ENCODE results near the gene TM9SF2.
"Not testable (repeated sequence)": the region's sequence is repeated elsewhere in the genome, so short reads cannot be mapped to it uniquely, and the experiment has no call there.

TM9SF2 gene

DNA sequence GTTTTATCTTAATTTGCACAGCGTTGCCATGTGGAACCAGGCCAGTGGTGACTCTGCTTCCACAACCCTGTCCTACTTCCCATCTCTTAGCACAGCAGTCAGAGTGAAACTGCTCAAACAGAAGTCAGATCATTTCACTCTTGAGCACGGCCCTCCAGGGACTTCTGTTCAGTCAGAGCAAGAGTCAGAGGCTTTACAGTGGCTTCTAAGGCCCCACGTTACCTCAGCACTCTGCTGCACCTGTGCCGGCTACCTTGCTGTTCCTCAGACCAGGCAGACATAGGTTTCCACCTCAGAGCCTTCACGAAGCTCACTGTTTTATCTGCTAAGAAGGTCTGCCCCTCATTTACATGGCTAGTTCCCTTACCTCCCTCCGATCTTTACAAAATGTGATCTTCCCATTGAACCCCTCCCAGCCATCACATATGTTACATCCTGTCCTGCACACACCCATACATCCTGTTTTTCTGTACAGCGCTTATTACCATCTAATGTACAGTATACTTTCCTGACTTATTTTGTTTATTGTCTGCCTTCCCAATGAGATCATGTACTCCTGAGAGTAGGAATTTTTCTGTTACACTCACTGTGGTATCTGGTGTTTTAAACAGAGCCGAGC is 41.6 kb downstream of the TM9SF2 start:
- peak; percentile 55 for DNase-seq

DNA sequence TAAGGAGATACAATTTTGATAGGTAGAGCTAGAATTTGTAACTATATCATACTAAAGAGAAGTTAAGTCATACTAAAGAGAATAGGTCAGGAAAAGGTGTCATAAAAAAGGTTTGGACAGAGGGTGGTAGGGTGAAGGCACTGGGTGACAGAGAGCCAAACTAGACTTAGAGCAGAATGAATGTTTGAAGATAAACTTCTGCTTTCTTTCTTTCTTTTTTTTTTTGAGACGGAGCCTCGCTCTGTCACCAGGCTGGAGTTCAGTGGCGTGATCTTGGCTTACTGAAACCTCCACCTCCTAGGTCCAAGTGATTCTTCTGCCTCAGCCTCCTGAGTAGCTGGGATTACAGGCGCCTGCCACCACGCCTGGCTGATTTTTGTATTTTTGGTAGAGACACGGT is 44.1 kb downstream of the TM9SF2 start:
- DNase-seq, result no peak

DNA sequence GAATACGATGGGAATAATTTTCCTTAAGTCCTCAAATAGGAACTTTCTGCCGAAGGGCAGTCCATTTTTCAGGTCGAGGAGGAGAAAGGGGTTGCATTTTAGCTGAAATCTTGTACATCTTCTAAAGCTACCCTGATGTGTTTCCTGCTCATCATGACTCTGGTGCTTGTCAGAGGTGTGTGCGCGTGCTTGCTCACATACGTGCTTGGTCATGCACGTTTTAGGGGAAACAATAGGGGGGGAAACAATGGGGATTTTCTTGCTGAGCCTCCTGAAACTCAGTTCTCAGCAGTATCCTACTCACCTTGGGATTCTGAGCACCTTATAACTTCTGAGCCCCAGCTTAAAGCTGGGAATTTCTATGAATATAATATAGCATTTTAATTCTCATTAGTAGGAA is 44.7 kb downstream of the TM9SF2 start:
- no peak for DNase-seq

DNA sequence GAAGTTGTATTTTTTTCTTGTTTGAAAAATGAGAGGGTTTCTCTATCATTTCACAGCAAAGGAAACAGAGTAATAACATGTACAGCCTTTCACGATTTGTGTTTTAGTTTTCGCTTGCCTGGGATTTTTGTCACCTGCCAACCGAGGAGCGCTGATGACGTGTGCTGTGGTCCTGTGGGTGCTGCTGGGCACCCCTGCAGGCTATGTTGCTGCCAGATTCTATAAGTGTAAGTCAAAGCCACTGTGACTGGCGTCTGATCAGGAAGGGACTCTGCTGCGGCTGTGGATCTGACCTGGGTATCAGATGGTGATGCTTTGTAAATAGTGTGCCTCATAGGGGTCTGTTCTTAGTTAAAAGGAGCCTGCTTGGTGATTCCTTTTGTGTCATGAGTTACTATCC is 45.6 kb downstream of the TM9SF2 start:
- DNase-seq, result no peak

DNA sequence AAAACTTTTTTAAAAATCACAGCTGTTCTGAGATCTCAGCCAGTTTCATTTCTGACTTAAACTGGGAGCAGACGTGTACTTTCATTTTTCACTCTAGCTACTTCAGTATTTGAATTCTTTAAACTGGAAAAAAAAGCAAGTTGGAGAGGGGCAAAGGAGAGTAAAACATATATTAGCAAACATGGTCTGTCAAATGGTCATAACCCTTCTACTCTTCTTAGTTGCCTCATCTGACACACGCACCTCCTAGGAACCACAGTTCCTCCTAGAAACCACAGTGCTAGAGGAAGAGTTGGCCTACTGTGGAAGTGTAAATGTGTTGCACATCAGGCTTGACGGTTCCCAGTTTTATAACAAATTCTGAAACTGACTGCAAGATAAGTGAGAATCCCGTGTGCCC is 47.2 kb downstream of the TM9SF2 start:
- DNase-seq, result no peak

DNA sequence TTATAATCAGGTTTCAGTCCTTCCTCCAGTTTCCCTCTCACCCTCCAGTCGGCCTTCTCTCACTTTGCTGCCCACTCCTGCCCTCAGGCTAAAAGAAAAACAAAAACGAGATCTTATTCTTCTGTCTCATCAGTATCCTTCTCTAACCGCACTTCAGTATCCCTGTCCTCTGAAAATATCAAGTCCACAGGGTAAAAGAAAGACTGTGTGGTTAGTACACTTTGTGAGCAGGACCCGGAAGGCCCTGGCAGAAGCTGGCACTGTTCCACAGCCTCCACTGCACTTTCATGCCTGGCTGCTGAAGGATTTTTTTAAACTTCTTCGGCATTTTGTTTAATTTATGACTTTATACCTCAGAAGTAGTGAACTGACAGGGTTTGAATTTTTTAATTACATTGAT is 51.8 kb downstream of the TM9SF2 start:
- DNase-seq, result no peak

DNA sequence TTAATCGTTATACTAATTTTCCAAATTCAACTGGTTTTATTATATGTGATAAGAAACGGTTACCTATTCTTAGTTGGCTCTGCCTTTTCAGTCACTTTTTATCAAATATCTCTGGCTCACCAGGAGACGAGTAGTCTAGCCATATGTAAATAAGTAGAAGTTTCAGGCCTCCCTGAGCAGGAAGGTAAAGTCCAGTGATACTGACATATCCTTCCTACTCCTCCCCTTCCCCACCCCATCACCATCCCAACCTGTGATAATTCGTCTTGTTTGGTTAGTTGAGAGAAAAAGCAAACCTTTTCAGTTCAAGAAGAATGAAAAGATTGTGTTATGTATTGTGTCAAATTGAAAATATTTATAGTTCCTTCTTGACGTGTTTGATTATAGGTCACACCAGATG is 53.9 kb downstream of the TM9SF2 start:
- DNase-seq, result no peak

DNA sequence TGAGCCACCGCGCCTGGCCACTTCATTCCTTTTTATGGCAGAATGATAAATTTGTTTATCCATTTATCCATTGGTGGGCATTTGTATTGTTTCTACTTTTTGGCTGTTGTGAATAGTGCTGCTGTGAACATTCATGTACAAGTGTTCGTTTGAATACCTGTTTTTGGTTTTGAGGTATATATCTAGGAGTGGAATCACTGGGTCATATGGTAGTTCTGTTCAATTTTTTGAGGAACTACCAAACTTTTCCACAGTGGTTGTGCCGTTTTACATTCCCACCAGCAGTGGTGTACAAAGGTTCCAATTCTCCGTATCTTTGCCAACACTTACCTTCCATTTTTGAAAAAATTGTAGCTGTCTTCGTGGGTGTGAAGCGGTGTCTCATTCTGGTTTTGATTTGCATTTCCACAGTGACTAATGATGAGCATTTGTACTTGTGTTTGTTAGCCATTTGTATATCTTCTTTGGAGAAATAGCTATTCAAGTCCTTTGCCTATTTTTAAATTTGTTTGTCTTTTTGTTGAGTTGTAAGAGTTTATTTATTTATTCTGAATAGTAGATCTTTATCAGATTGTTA is 55.7 kb downstream of the TM9SF2 start:
- no peak for DNase-seq

DNA sequence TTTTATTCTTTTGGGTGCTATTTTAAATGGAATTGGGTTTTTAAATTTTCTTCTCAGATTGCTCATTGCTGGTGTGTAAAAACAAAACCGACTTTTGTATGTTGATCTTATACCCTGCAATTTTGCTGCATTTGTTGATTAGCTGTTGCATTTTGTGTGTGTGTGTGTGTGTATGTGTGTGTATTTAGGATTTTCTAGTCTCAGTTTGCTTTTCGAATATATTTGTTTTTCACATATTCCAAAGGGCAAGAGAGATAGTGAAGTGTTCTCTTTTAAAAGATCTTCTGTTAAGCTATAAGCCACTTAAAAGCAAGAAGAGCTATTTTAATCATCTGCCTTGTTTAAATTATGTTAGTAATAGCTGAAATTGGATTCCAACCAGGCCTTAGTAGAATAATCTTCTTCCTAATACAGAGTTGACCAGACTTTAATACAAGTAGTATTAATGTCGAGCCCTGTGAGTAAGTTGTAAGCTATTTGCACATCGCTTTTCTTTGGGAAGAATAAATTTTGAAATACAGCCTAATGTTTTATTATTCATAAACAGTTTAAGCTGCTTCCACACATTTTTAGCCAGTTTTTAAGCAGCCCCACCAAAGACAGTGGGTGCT is 57.4 kb downstream of the TM9SF2 start:
- no peak for DNase-seq

DNA sequence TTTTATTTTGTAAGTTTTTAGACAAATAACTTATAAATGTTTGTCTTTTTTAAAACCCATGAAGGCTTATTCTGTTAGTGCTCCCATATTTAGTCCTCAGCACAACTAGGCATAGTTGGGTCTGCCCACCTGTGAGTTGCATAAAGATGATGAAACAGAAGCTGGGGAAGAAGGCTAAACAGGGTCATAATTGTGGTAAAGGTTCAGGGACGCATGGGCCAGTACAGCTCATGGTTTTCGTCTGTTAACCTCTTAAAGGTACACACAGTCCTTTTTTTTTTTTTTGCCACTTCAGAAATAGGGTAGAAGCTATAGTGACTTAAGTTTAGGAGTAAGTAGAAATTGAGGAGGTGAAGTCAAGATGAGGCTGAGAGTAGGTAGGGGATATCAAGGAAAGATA is 58.3 kb downstream of the TM9SF2 start:
- no peak for DNase-seq

DNA sequence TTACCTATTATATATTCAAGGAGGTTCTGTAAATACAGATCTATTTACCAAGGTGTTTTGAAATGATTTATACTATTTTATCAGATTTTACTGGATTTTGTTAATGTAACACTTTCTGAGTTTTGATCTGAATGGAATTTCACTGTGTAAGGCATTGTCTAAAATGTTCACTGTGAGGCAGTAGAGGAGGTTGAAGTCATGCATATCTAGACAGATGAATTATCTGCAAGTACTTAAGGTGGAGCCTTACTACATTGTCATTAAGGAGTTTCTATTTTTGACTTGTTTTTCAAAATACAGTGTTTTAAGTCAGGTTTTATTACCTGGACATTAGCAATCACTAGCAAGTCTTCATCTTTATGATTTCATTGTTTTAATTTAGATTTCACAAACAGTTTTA is 62.1 kb downstream of the TM9SF2 start:
- DNase-seq, result no peak

DNA sequence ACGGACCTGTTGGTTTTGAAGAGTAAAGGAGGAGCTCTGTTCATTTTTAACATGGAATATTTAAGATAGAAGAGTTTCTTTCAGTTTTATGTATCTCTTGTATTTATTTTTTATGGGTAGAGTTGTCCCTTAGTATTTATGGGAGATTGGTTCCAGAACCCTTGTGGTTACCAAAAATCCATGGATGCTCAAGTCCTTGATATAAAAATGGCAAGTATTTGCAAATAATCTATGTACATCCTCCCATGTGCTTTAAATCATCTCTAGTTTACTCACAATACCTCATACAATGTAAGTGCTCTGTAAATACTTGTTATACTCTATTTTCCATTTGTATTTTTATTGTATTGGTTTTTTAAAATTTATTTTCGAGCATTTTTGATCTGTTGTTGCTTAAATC is 63.1 kb downstream of the TM9SF2 start:
- DNase-seq, result no peak

DNA sequence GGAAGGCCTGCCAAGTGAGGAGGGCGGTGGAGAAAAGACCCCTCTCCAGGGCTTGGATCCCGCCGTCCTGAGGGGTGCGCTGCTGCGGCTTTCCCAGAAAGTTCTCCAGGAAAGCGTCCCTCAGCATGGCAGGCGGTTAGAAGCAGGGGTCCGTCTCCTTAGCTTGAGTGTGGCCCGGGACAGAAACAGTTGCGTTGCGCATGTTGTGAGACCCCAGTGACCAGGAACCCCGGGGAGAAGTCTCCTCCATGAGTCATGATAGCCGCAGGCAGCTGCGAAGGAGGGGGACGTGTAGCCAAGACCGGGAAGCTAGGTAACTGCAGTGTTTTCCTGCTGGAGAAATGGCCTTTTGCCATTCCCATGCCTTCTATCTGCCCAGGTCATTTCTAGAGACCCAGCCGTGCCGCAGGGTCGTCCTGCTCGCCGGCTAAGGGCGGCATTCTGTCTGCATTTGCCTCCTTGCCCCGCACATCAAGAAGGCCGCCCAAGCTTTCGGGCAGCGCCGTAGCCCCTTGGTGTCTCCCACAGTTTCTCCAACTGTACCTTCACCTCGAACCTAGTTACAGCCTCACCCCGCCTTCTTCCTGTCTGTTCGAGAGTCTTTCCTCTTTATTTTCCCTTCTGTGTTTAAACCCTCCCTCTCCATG is 64.3 kb downstream of the TM9SF2 start:
- DNase-seq, result no peak

DNA sequence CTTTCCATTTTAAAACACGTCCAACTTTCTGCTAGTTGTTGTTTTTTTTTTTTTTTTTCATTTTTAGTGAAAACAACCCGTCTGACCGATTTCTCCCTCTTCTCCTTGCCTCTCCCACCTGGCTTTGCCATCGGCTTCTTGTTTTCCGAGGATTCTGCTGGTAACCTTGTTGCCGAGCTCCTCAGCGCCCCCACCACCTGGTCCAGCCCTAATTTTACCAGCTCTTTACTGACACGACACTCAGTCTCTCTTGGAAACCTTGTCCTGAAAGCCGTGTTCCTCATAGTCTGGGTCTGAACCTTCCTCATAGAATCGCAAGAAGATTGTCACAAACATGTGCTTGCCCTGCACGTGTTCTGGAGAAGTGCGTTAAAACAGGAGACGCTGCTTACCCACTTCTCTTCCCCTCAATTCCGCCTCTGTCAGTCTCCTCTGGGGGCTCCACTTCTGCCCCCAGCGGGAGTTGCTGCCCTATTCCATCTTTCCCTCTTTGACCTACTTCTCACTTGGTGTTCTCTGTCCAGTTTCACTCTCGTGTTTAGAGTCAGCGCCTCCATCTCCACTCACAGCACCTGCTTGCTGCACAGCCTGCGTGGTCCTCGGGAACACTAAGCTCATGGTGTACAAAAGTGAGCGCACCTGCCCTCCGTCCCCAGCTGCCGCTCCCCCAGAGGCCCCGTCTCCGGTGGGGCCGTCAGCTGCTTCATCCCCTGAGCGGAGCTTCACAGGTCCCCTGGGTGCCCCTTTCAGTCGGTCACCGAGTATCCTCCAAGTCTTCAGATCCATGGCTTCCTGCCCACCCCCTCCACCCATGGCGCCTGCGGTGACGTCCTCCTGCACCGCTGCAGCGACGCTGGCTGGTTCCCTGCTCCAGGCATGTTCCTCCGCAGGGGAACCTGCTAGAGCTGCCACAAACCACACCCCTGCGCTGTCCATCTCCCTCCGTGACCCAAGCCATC is 65.1 kb downstream of the TM9SF2 start:
- DNase-seq, result no peak

DNA sequence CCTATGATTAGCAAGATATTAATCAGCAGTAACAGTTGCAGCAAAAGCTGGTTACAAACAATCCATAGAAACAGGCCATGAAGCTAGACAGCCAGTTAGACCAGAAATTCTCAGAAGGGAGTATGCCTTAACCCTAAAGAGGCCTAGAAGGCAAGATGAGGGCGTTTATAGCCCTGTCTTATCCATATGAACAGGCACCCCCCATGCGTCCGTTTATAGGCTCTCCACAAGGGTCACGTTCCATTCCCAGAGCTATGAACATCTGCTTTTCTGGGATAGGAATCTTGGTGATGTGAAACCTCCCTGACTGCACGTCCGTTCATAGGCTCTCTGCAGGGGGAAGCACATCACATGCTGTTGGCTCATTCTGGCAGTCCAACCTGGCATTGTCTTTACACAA is 67.6 kb downstream of the TM9SF2 start:
- DNase-seq, result not testable (repeated sequence)

DNA sequence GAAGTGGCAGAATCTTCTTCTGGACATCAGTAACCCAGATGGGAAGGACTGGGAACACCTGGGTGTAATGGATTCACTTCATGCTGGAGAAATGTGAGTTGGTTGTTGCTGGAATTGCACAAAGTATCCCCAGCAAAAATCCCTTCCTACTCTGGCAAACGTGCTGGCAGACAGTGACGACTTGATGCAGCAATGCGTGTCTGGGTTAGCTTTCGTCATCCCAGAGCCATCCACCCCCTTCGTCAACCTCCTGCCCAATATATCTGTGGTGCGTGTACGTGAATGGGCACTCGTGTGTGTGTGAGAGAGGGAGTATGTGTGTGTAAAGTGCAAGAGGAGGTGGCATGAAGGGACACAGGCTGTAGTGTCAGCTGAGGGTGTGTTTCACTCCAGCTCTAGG is 70.9 kb downstream of the TM9SF2 start:
- DNase-seq, result no peak

DNA sequence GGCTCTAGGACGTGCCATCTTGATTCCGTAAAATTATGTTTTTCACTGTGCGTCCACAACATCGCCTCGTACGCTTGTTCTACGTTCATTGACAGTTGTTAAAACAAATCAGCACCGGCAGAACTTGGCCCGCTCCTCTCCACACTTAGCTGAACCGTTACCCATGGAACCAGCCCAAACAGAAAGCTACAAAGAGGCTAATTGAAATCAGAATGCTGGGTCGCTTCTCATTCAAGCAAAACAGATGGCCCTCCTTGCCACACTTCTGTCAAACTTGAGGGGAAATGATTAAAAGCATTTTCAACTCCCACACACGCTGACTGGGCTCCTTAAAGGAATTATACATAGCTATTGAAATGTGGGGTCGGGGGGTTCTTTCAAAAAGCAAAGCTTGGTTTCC is 71.6 kb downstream of the TM9SF2 start:
- DNase-seq, result peak; percentile 41

DNA sequence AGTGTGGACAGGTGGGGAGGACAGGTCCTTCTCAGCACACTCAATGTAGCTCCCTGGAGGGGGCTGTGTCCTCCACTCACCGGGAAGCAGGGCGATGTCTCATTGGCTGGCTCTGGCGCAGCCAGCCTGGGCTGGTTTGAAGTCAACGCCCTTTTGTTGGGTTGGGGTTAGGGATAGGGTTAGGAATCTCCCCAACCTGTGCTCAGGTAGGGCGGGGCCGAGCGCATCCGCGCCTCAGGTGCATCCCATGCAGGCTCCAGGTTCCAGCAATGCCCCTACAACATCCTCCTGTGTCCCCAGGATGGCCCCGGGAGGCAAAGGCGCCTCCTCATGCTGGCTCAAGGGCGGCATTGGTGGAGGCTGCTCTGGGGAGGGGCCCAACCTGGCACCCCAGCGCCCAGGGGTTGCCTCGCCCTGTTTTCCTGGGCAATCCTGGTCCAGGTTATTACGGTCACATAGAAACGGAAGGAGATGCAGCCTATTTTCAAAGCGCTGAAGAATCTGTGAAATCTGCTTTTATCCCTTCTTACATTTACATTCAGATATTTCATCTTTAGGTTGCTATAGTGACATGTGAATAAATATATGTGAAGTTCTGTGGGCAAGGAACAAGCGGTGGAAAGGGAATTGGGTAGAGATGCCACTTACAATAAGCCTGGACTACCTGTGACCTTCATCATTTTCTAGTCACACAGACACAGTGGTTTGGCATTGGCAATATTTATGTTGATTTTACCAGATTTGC is 74.3 kb downstream of the TM9SF2 start:
- no peak for DNase-seq

DNA sequence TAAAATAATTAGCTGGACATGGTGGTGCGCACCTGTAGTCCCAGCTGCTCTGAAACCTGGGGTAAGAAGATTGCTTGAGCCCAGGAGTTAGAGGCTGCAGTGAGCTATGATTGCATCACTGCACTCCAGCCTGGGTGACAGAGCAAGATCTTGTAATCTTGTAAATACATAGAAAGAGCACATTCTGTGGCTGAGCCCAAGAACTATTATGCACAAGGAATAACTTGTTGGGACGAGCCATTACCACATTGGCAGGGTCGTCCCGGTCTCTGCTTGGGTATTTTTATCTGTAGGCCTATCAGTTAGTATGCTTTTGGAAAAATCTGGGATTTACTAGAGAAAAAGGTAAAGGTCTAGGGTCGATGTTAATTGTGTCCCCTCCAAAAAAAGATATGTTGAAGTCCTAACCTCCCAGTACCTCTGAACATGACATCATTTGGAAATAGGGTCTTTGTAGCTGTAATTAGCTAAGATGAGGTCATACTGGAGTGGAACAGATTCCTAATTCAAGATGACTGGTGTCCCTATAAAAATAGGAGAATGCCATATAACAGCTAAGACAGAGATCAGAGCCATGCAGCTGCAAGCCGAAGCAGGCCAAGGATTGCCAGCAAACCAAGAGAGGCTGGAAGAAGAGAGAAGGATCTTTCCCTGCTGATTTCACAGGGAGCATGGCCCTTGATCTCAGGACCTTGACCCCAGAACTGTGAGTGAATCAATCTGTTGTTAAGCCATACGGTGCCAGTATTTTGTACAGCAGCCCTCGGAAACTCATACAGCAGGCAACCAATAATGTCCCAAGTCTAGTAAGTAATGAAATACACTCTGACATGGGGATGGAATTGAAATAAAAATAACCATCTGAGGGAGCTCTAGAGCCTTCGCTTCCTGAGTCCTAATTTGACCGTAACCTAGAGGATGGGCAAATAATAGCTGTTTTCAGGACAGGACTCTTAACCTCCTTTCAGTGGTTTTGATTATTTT is 77.0 kb downstream of the TM9SF2 start:
- DNase-seq, result no peak

DNA sequence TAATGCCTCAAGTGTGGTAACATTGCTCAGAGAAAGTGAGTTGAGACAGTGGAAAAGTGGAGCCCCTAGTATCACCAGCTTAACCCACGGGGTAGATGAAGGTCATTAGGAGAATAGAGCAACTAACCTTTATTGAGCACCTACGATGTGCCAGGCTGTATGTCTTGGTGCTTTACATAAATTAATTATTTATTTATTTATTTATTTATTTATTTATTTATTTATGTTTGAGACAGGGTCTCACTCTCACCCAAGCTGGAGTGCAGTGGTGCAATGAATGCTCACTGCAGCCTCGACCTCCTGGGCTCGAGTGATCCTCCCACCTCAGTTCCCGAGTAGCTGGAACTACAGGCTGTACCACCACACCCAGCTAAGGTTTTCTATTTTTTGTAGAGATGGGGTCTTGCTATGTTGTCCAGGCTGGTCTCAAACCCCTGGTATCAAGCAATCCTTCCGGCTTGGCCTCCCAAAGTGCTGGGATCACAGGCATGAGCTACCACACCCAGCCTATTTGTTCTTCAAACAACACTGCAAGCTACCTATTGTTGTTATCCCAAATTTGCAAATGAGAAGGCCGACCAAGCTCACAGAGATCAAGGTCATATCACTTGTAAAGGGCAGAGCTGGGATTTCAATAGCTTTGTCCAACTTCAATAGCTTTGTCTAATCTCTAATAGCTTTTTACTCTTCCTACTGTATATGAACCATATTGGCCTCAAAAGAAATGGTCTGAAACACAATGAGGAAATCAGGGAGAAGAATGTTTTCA is 79.4 kb downstream of the TM9SF2 start:
- no peak for DNase-seq

All from eye (tissue), 1 donor.